ENCODE measurements around the gene GPC6. TPM values are rescaled to one million over a fixed set of nuclear protein-coding genes. Genes with fewer than 3 reads are reported as not detected.

GPC6 gene
- total and polyA plus RNA-seq, 10 donors = 0.22 to 9.3 (median 4.5) TPM

DNA sequence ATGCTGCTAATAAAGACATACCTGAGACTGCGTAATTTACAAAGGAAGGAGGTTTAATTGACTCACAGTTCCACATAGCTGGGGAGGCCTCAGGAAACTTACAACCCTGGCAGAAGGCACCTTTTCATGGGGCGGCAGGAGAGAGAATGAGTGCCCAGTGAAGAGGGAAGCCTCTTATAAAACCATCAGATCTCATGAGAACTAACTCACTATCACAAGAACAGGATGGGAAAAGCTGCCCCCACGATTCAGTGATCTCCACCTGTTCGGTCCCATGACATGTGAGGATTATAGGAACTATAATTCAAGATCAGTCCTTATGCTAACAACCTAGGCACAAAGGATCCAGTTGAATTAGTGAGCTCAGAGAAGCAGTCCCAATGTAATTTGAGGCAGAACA, 59.4 kb downstream of the GPC6 start:
- 68 to 78% (median 76%) methylated on average over 4 of the region's 4 CpGs for WGBS, 5 donors
- H3K27ac ChIP-seq = no peak overlapping the region
- TF ChIP-seq POLR2AphosphoS5 (IDR thresholded peaks at IDR 0.05) = no peak
- no peaks in the 10 kb centered on the region for H3K27me3 ChIP-seq (replicated peaks in 1 of 7)
- intact Hi-C loops (cut with DNase I; ENCODE audit: low total_unique reads) = no loop called here
- H3K4me1 ChIP-seq = no peaks in the 10 kb centered on the region
- no peak overlapping the region for H3K4me3 ChIP-seq
- no peaks in the 10 kb centered on the region for H3K36me3 ChIP-seq
- no peak for DNase-seq
- H3K9me3 ChIP-seq = no peaks in the 10 kb centered on the region

- no peaks in the 10 kb centered on the region for H3K9me3 ChIP-seq
- 78 to 87% (median 85%) methylated on average over 4 of the region's 4 CpGs for WGBS, 5 donors
- no peak overlapping the region for H3K4me3 ChIP-seq
- H3K27ac ChIP-seq = no peak overlapping the region
- TF ChIP-seq, protein P1, sequence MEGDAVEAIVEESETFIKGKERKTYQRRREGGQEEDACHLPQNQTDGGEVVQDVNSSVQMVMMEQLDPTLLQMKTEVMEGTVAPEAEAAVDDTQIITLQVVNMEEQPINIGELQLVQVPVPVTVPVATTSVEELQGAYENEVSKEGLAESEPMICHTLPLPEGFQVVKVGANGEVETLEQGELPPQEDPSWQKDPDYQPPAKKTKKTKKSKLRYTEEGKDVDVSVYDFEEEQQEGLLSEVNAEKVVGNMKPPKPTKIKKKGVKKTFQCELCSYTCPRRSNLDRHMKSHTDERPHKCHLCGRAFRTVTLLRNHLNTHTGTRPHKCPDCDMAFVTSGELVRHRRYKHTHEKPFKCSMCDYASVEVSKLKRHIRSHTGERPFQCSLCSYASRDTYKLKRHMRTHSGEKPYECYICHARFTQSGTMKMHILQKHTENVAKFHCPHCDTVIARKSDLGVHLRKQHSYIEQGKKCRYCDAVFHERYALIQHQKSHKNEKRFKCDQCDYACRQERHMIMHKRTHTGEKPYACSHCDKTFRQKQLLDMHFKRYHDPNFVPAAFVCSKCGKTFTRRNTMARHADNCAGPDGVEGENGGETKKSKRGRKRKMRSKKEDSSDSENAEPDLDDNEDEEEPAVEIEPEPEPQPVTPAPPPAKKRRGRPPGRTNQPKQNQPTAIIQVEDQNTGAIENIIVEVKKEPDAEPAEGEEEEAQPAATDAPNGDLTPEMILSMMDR (IDR thresholded peaks at IDR 0.05 in 8 of 11, conservative IDR thresholded peaks at IDR 0.05 in 3 of 11) = no peak
- TF ChIP-seq POLR2A (IDR thresholded peaks at IDR 0.05) (no peak), POLR2AphosphoS5 (IDR thresholded peaks at IDR 0.05) (no peak)
- DNase-seq = no peak
- H3K27me3 ChIP-seq (replicated peaks in 1 of 7) = no peaks in the 10 kb centered on the region
- H3K36me3 ChIP-seq = no peaks in the 10 kb centered on the region
- no peaks in the 10 kb centered on the region for H3K4me1 ChIP-seq
- intact Hi-C loops (cut with DNase I; ENCODE audit: low total_unique reads) = no loop called here
These were observed 62.4 kb downstream of the GPC6 start for GRCh38 chr13:93289053-93289452.

- intact Hi-C loops (cut with DNase I; ENCODE audit: low total_unique reads) = no loop called here
- TF ChIP-seq, protein P1 (IDR thresholded peaks at IDR 0.05 in 8 of 11, conservative IDR thresholded peaks at IDR 0.05 in 3 of 11) = no peak
- no peak for TF ChIP-seq POLR2A (IDR thresholded peaks at IDR 0.05)
- TF ChIP-seq POLR2AphosphoS5 (IDR thresholded peaks at IDR 0.05) = no peak
- H3K27ac ChIP-seq = no peak overlapping the region
- H3K9me3 ChIP-seq = no peaks in the 10 kb centered on the region
- H3K4me3 ChIP-seq = no peak overlapping the region
- 73 to 89% (median 79%) methylated on average over 1 of the region's 1 CpG for WGBS, 5 donors
- no peak for DNase-seq
- H3K36me3 ChIP-seq = no peaks in the 10 kb centered on the region
- H3K27me3 ChIP-seq (replicated peaks in 1 of 7) = no peaks in the 10 kb centered on the region
- H3K4me1 ChIP-seq = no peaks in the 10 kb centered on the region
These were observed 63.2 kb downstream of the GPC6 start for GRCh38 chr13:93289842-93290241.

GRCh38 chr13:93290503-93290902, 63.9 kb downstream of the GPC6 start:
- Histone ChIP-seq H3K9me3 (no peaks in the 10 kb centered on the region), H3K4me1 (no peaks in the 10 kb centered on the region), H3K27ac (no peak overlapping the region), H3K36me3 (no peaks in the 10 kb centered on the region), H3K27me3 (replicated peaks in 1 of 7) (no peaks in the 10 kb centered on the region), H3K4me3 (no peak overlapping the region)
- intact Hi-C loops (cut with DNase I; ENCODE audit: low total_unique reads) = no loop called here
- DNase-seq = no peak
- no peak for TF ChIP-seq POLR2AphosphoS5 (IDR thresholded peaks at IDR 0.05)
- TF ChIP-seq, protein P1 (IDR thresholded peaks at IDR 0.05 in 8 of 11, conservative IDR thresholded peaks at IDR 0.05 in 3 of 11) = no peak
- TF ChIP-seq POLR2A (IDR thresholded peaks at IDR 0.05) = no peak

DNA sequence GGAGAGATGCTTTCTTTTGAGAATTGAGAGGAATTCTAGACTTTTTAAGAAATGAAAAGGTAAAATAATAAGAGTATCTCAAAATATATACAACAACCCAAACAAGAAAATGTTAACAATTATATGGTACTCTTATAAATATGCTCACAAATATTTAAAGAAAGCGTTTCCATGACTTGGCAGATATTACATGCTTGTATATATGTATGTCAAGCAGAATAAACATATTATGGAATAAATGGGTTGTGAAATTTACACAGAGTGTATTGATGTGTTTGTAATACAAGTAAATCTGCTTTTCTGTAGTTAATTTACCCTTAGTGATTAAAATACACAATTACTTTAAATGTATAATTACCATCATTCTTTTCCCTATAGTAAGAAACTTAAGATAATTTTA, 65.8 kb downstream of the GPC6 start:
- Histone ChIP-seq H3K4me3 (no peak overlapping the region), H3K36me3 (no peaks in the 10 kb centered on the region), H3K27ac (no peak overlapping the region), H3K9me3 (no peaks in the 10 kb centered on the region), H3K27me3 (replicated peaks in 1 of 7) (no peaks in the 10 kb centered on the region), H3K4me1 (no peaks in the 10 kb centered on the region)
- intact Hi-C loops (cut with DNase I; ENCODE audit: low total_unique reads) = no loop called here
- WGBS, 5 donors = 43 to 78% (median 78%) methylated on average over 1 of the region's 1 CpG
- no peak for TF ChIP-seq POLR2AphosphoS5 (IDR thresholded peaks at IDR 0.05)
- no peak for TF ChIP-seq POLR2A (IDR thresholded peaks at IDR 0.05)
- TF ChIP-seq, protein P1 (IDR thresholded peaks at IDR 0.05 in 8 of 11, conservative IDR thresholded peaks at IDR 0.05 in 3 of 11) = no peak
- DNase-seq = no peak
